Body of pancreas (tissue), 4 donors: ENCODE measurements around the gene DYNLT1. TPM values are rescaled to one million over a fixed set of nuclear protein-coding genes. Genes with fewer than 3 reads are reported as not detected.
"Not testable (repeated sequence)": the region's sequence is repeated elsewhere in the genome, so short reads cannot be mapped to it uniquely, and the experiment has no call there.

Source experiments
- ATAC-seq: fragments of 150-250 bp; one replicate; pipeline ENCODE4 v1.9.1; 2016
- DNase-seq, 4 donors: peaks; one replicate each; pipeline ENCODE4 v3.0.0-alpha.2; 2019
- H3K27ac ChIP-seq, 4 donors: fragments of 200-600 bp; sonication (generic); 1 replicate in 3 of 4; 2 replicates in 1 of 4; pipeline versions ENCODE4 v1.5.1 to v1.6.1; 2016 to 2019; ENCODE audit warnings: mild to moderate bottlenecking in 1 of 4, mixed read lengths in 1 of 4, moderate library complexity in 1 of 4
- H3K27me3 ChIP-seq, 2 donors: fragments of 200-600 bp; sonication (generic); one replicate each; pipeline ENCODE4 v1.6.0; 2016; ENCODE audit warnings: mild to moderate bottlenecking in 1 of 2
- H3K36me3 ChIP-seq, 2 donors: fragments of 200-600 bp; sonication (generic); replicated peaks in 1 of 2; 2 replicates each; pipeline ENCODE4 v1.5.1; 2016; ENCODE audit warnings: low read depth in 2 of 2; ENCODE audit not compliant: insufficient read depth in 1 of 2
- H3K4me1 ChIP-seq: fragments of 200-600 bp; sonication (generic); one replicate; pipeline ENCODE4 v1.6.0; 2016
- H3K4me3 ChIP-seq, 2 donors: fragments of 200-600 bp; sonication (generic); 1 replicate in 1 of 2; 2 replicates in 1 of 2; pipeline ENCODE4 v1.5.1; 2016 to 2019
- H3K9me3 ChIP-seq, 3 donors: fragments of 200-600 bp; sonication (generic); 1 replicate in 2 of 3; 2 replicates in 1 of 3; pipeline ENCODE4 v1.5.1; 2016
- POLR2A ChIP-seq, 3 donors: fragments of 450-650 bp; IDR thresholded peaks; one replicate each; pipeline ENCODE4 v1.6.1; 2016; ENCODE audit warnings: antibody characterized with exemption in 3 of 3, mild to moderate bottlenecking in 2 of 3
- WGBS, 2 donors: methylation state at CpG; one replicate each; pipeline ENCODE4 v1.1.5; 2017; 5-methylcytosine and 5-hydroxymethylcytosine counted together
- intact Hi-C: fragments of 100-400 bp; cut with DNase I; formaldehyde crosslinking; loops from one replicate; pipeline ENCODE4 v1.15.1; 2023
- total RNA-seq, 2 donors: library from RNA; depleted of rRNA; stranded (reverse); fragments of >200 nt; gene quantifications; one replicate each; pipeline ENCODE4 v1.1.0, GENCODE V29; 2016
- TF ChIP-seq, protein P1 (sequence below), 7 experiments: fragments of 450-650 bp in 4 of 7; fragments of 200-600 bp in 3 of 7; sonication (generic) in 3 of 7; IDR thresholded peaks; one replicate each; pipeline ENCODE4 v1.5.1; 2016 to 2019; ENCODE audit warnings: antibody characterized with exemption in 7 of 7

Gene DYNLT1
- total RNA-seq, 2 donors from 2014 or later = 36.1 to 39.2 TPM

DNA sequence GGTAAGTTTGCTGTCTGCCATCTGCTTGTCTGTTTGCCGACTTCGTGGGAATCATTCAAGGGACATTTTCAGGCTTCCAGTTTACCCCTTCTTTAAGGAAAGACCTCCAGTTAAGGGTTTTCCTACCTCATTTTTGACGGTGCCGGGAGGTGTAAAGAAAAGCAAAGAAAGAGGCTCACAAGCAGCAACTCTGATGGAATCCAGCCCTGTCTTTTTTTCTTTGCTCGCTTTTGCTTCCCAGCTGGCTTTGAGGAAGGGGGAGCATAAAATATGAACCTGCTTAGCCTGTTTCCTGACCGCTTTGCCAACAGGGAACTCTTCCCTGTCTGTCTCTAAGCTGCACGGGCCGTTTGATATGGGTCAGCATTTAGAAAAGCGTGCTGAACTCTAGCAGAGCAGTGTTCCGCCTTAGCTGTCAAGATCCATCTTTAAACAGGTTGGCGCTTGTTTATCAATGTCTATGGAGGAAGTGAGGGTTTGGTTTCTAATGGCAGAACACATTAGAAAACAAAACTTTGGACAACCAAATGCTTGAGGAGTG is 19.2 kb upstream of the DYNLT1 start:
- no peak for TF ChIP-seq POLR2A (IDR thresholded peaks at IDR 0.05)
- DNase-seq (peak in 2 of 4 donors; percentile 30 to 33), ATAC-seq (peak; percentile 59)
- intact Hi-C loops = no loop called here
- peak overlapping the region in 3 of 4 donors; percentile 1 to 32 (median 8) for H3K27ac ChIP-seq
- 37 to 45% methylated on average over 11 of the region's 11 CpGs for WGBS, 2 donors
- H3K4me1 ChIP-seq = no peaks in the 10 kb centered on the region
- no peaks in the 10 kb centered on the region for H3K27me3 ChIP-seq
- H3K4me3 ChIP-seq = no peak overlapping the region
- no peaks in the 10 kb centered on the region for H3K9me3 ChIP-seq
- no peaks in the 10 kb centered on the region for H3K36me3 ChIP-seq

DNA sequence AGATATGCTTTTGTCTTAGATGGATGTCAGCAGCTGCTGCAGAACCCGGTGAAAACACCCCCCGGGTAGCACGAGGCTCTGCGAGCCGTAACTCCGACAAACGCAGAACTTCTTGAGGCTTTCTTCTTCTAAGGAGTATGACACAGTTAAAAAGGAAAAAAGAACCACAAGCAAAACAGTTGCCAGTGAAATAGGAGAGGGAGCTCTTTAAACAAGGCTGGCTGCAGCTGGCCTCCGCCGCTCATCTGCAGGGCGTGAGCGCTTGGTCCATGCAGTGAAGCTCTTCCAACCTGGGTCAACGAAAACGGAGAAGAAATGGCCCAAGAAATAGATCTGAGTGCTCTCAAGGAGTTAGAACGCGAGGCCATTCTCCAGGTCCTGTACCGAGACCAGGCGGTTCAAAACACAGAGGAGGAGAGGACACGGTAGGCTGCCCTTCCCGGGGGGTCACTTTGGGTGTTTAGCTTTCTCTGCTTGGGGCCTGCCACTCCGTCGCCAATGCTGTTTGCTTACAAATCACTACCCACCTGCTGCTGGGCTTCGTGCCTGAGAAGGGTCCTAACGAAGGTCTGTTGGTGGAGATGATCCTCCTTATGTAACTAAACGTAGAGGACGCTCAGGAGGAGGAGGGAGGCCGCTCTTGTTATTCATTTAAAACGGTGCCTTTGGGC is 18.5 kb upstream of the DYNLT1 start:
- H3K27ac ChIP-seq = peak overlapping the region in 3 of 4 donors; percentile 1 to 32 (median 8)
- H3K4me1 ChIP-seq = no peaks in the 10 kb centered on the region
- H3K4me3 ChIP-seq = no peak overlapping the region
- TF ChIP-seq, protein P1, sequence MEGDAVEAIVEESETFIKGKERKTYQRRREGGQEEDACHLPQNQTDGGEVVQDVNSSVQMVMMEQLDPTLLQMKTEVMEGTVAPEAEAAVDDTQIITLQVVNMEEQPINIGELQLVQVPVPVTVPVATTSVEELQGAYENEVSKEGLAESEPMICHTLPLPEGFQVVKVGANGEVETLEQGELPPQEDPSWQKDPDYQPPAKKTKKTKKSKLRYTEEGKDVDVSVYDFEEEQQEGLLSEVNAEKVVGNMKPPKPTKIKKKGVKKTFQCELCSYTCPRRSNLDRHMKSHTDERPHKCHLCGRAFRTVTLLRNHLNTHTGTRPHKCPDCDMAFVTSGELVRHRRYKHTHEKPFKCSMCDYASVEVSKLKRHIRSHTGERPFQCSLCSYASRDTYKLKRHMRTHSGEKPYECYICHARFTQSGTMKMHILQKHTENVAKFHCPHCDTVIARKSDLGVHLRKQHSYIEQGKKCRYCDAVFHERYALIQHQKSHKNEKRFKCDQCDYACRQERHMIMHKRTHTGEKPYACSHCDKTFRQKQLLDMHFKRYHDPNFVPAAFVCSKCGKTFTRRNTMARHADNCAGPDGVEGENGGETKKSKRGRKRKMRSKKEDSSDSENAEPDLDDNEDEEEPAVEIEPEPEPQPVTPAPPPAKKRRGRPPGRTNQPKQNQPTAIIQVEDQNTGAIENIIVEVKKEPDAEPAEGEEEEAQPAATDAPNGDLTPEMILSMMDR (IDR thresholded peaks at IDR 0.05) = no peak
- TF ChIP-seq POLR2A (IDR thresholded peaks at IDR 0.05) = no peak
- ATAC-seq (no peak), DNase-seq (no peak)
- H3K27me3 ChIP-seq = no peaks in the 10 kb centered on the region
- H3K36me3 ChIP-seq = no peaks in the 10 kb centered on the region
- 64 to 85% methylated on average over 20 to 27 of the region's 27 CpGs for WGBS, 2 donors
- H3K9me3 ChIP-seq = no peaks in the 10 kb centered on the region
- intact Hi-C loops = no loop called here

DNA sequence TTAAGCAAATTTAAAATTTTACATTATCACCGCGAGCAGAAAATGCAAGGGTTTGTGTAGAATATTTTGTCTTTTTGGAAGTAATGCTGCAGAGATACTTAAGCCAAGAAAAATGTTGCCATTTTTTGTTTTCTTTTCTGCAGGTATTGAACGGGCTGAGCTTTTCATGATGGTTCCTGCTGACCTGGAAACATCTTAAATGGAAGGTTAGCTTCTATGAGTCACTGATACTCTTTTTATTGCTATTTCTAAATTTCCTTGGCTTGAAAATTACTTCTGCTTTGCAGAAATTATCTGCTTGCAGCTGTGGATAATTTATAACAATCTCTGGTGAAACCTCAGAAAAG is 18.0 kb upstream of the DYNLT1 start:
- WGBS, 2 donors = 66 to 75% methylated on average over 3 of the region's 3 CpGs
- ATAC-seq = no peak
- intact Hi-C loops = no loop called here
- TF ChIP-seq, protein P1 (IDR thresholded peaks at IDR 0.05) = no peak
- TF ChIP-seq POLR2A (IDR thresholded peaks at IDR 0.05) = no peak
- Histone ChIP-seq H3K27ac (no peak overlapping the region), H3K27me3 (no peaks in the 10 kb centered on the region), H3K4me1 (no peaks in the 10 kb centered on the region), H3K9me3 (no peaks in the 10 kb centered on the region), H3K36me3 (no peaks in the 10 kb centered on the region), H3K4me3 (no peak overlapping the region)
- DNase-seq = no peak

DNA sequence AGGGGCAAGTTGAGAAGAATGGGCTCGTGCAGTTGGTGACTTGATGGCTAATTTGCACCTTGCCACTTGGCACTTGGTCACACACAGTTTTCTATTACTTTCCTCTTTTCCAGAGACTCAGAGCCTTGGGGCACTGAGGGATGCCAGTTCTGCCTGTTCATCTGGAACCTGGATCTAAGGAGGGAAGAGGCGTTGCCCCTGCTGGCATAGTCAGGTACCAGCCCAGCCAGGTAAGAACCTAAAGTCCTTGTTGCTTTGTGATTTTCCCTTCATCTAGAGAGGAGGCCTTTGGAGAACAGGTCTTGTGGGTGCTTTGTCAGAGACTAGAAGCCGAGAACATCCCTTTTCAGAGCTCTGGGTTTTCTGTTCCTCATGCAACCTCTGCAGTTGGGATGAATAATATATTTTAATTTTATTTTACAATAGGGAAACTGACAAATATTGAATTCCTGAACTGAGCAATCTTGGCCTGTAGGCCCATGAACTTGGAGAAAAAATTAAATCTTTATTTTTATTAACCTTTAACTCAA is 16.7 kb upstream of the DYNLT1 start:
- WGBS, 2 donors = 65 to 90% methylated on average over 3 of the region's 3 CpGs
- no peak overlapping the region for H3K27ac ChIP-seq
- intact Hi-C loops = no loop called here
- no peak for ATAC-seq
- H3K4me3 ChIP-seq = no peak overlapping the region
- no peaks in the 10 kb centered on the region for H3K4me1 ChIP-seq
- no peak for DNase-seq
- H3K27me3 ChIP-seq = no peaks in the 10 kb centered on the region
- TF ChIP-seq POLR2A (IDR thresholded peaks at IDR 0.05) = no peak
- TF ChIP-seq, protein P1 (IDR thresholded peaks at IDR 0.05) = no peak
- no peaks in the 10 kb centered on the region for H3K36me3 ChIP-seq
- no peaks in the 10 kb centered on the region for H3K9me3 ChIP-seq

DNA sequence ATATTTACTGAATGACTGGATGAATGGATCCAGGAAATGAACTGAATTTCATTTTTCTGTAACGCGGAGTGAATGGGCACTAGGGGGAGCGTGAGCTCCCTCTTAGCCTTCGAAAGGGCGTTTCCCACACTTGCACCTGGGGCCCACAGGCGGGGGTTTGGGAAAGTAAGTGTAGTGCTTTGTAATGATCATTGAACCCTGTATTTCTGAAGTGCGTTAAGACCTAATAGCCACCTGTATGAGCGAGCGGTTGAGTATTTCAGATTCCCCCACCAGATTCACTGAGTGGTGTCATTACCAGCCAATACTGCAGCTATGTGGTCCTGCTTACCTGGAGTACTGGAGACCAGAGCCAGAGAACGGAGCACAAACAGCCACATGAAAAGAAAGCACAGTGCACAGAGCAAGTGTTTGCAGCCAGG is 15.8 kb upstream of the DYNLT1 start:
- ATAC-seq (peak; percentile 74), DNase-seq (peak in 3 of 4 donors; percentile 46 to 59 (median 52))
- 26% methylated on average over 10 of the region's 10 CpGs for WGBS, 2 donors
- Histone ChIP-seq H3K9me3 (no peaks in the 10 kb centered on the region), H3K4me1 (no peaks in the 10 kb centered on the region), H3K27me3 (no peaks in the 10 kb centered on the region), H3K27ac (no peak overlapping the region), H3K36me3 (no peaks in the 10 kb centered on the region), H3K4me3 (no peak overlapping the region)
- intact Hi-C loops = no loop called here
- no peak for TF ChIP-seq POLR2A (IDR thresholded peaks at IDR 0.05)
- TF ChIP-seq, protein P1 (IDR thresholded peaks at IDR 0.05) = peak; percentile 43 to 78 (median 56)

DNA sequence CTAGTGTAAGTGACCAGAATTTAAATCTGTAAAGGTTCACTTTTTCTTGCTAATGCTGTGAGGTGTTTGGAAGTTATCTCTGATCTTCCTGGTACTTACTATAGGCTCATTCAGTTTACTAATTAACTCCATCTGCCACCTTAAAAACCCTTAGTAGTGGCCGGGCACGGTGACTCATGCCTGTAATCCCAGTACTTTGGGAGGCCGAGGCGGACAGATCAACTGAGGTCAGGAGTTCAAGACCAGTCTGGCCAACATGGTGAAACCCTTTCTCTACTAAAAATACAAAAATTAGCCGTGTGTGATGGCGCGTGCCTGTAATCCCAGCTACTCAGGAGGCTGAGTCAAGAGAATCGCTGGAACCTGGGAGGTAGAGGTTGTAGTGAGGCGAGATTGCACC is 12.4 kb upstream of the DYNLT1 start:
- H3K36me3 ChIP-seq, intact Hi-C loops, H3K4me3 ChIP-seq, ATAC-seq, H3K4me1 ChIP-seq, H3K27me3 ChIP-seq, H3K27ac ChIP-seq, DNase-seq, H3K9me3 ChIP-seq: not testable (repeated sequence)
- WGBS, 2 donors = 61 to 70% methylated on average over 6 to 9 of the region's 9 CpGs
